HCT116 (cell line): ENCODE measurements around the gene IGSF10.

Experiments
- ATF3 ChIP-seq: IDR thresholded peaks from 2 replicates; pipeline ENCODE4 v1.6.1; 2012
- CBX3 ChIP-seq: IDR thresholded peaks from 2 replicates; pipeline ENCODE4 v1.6.1; 2012; ENCODE audit warnings: low read depth
- EZH2 ChIP-seq: fragments of 200-600 bp; sonication (generic); IDR thresholded peaks from 2 replicates; pipeline ENCODE4 v1.6.1; 2017; ENCODE audit warnings: antibody characterized with exemption, mixed run types
- RAD21 ChIP-seq: IDR thresholded peaks from 2 replicates; pipeline ENCODE4 v1.6.1; 2012; ENCODE audit warnings: low read depth, mild to moderate bottlenecking
- SRF ChIP-seq: IDR thresholded peaks from 2 replicates; pipeline ENCODE4 v1.6.1; 2012; ENCODE audit warnings: low read depth
- TF ChIP-seq, protein P1 (sequence below): IDR thresholded peaks from 2 replicates; pipeline ENCODE4 v1.6.1; 2012; ENCODE audit warnings: low read depth
- TF ChIP-seq, protein P2 (sequence below), 3 experiments: fragments of 200-600 bp in 1 of 3; sonication (generic) in 1 of 3; IDR thresholded peaks in 2 of 3; conservative IDR thresholded peaks in 1 of 3; 2 replicates each; pipeline ENCODE4 v1.5.1; 2012 to 2017; ENCODE audit warnings: low read depth in 2 of 3, low read length in 2 of 3, antibody characterized with exemption in 1 of 3, borderline replicate concordance in 1 of 3, control low read depth in 1 of 3, mild to moderate bottlenecking in 1 of 3, mixed read lengths in 1 of 3, mixed run types in 1 of 3, moderate library complexity in 1 of 3; ENCODE audit not compliant: insufficient read depth in 1 of 3

GRCh38 chr3:151412989-151413388 is 47.9 kb downstream of the IGSF10 start:
- TF ChIP-seq CBX3: no peak
- TF ChIP-seq, protein P1, sequence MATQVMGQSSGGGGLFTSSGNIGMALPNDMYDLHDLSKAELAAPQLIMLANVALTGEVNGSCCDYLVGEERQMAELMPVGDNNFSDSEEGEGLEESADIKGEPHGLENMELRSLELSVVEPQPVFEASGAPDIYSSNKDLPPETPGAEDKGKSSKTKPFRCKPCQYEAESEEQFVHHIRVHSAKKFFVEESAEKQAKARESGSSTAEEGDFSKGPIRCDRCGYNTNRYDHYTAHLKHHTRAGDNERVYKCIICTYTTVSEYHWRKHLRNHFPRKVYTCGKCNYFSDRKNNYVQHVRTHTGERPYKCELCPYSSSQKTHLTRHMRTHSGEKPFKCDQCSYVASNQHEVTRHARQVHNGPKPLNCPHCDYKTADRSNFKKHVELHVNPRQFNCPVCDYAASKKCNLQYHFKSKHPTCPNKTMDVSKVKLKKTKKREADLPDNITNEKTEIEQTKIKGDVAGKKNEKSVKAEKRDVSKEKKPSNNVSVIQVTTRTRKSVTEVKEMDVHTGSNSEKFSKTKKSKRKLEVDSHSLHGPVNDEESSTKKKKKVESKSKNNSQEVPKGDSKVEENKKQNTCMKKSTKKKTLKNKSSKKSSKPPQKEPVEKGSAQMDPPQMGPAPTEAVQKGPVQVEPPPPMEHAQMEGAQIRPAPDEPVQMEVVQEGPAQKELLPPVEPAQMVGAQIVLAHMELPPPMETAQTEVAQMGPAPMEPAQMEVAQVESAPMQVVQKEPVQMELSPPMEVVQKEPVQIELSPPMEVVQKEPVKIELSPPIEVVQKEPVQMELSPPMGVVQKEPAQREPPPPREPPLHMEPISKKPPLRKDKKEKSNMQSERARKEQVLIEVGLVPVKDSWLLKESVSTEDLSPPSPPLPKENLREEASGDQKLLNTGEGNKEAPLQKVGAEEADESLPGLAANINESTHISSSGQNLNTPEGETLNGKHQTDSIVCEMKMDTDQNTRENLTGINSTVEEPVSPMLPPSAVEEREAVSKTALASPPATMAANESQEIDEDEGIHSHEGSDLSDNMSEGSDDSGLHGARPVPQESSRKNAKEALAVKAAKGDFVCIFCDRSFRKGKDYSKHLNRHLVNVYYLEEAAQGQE: no peak
- TF ChIP-seq ATF3: no peak
- TF ChIP-seq, protein P2, sequence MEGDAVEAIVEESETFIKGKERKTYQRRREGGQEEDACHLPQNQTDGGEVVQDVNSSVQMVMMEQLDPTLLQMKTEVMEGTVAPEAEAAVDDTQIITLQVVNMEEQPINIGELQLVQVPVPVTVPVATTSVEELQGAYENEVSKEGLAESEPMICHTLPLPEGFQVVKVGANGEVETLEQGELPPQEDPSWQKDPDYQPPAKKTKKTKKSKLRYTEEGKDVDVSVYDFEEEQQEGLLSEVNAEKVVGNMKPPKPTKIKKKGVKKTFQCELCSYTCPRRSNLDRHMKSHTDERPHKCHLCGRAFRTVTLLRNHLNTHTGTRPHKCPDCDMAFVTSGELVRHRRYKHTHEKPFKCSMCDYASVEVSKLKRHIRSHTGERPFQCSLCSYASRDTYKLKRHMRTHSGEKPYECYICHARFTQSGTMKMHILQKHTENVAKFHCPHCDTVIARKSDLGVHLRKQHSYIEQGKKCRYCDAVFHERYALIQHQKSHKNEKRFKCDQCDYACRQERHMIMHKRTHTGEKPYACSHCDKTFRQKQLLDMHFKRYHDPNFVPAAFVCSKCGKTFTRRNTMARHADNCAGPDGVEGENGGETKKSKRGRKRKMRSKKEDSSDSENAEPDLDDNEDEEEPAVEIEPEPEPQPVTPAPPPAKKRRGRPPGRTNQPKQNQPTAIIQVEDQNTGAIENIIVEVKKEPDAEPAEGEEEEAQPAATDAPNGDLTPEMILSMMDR (IDR thresholded peaks at IDR 0.05 in 2 of 3, conservative IDR thresholded peaks at IDR 0.05 in 1 of 3; ENCODE audit: borderline replicate concordance in 1 of 3, insufficient read depth in 1 of 3, low read depth in 2 of 3, low read length in 2 of 3): peak in 1 of 3 experiments; percentile 27; a peak in 1 of 6 replicates
- no peak for TF ChIP-seq EZH2
- no peak for TF ChIP-seq SRF
- TF ChIP-seq RAD21: peak; percentile 16
